ENCODE results near the gene FAM168A. TPM values are rescaled to one million over a fixed set of nuclear protein-coding genes. Genes with fewer than 3 reads are reported as not detected.

Gene FAM168A
- total RNA-seq, 1 experiment from 2014 or later: 12.9 TPM

- Histone ChIP-seq H3K9me2 (replicated peaks; ENCODE audit: insufficient read depth, low read length) (no peaks in the 10 kb centered on the region), H3K79me2 (ENCODE audit: low read length) (peaks cover 94% of the 10 kb centered on the region), H3K4me1 (ENCODE audit: low read length) (peaks cover 86% of the 10 kb centered on the region), H3K4me2 (ENCODE audit: low read depth, low read length, poor library complexity, severe bottlenecking) (peak overlapping the region; percentile 72), H4K20me1 (ENCODE audit: insufficient read depth, low read depth, low read length) (peaks cover 47% of the 10 kb centered on the region), H3K9ac (ENCODE audit: low read length) (peak overlapping the region; percentile 98), H2AFZ (ENCODE audit: low read length) (no peak overlapping the region), H3K9me3 (ENCODE audit: low read length) (no peaks in the 10 kb centered on the region), H3K27ac (ENCODE audit: low read length) (peak overlapping the region; percentile 97), H3K27me3 (ENCODE audit: low read length) (no peaks in the 10 kb centered on the region), H3K4me3 (ENCODE audit: low read length) (peak overlapping the region; percentile 97; the same call in 1 of the 2 replicates), H3K36me3 (ENCODE audit: insufficient read depth, low read length) (no peaks in the 10 kb centered on the region)
- DNase-seq: peak; percentile 43
Observed at GRCh38 chr11:73380897-73381410, 217.0 kb downstream of the FAM168A start.

- Histone ChIP-seq H3K4me2 (ENCODE audit: low read depth, low read length, poor library complexity, severe bottlenecking) (peak overlapping the region; percentile 72), H4K20me1 (ENCODE audit: insufficient read depth, low read depth, low read length) (peaks cover 47% of the 10 kb centered on the region), H3K27ac (ENCODE audit: low read length) (peak overlapping the region; percentile 97), H3K79me2 (ENCODE audit: low read length) (peaks cover 88% of the 10 kb centered on the region), H3K27me3 (ENCODE audit: low read length) (no peaks in the 10 kb centered on the region), H3K9me2 (replicated peaks; ENCODE audit: insufficient read depth, low read length) (no peaks in the 10 kb centered on the region), H3K36me3 (ENCODE audit: insufficient read depth, low read length) (no peaks in the 10 kb centered on the region), H2AFZ (ENCODE audit: low read length) (no peak overlapping the region), H3K4me1 (ENCODE audit: low read length) (peaks cover 86% of the 10 kb centered on the region), H3K9ac (ENCODE audit: low read length) (peak overlapping the region; percentile 98), H3K4me3 (ENCODE audit: low read length) (peak overlapping the region; percentile 97; the same call in 1 of the 2 replicates), H3K9me3 (ENCODE audit: low read length) (no peaks in the 10 kb centered on the region)
- peak; percentile 54 for DNase-seq
Observed at GRCh38 chr11:73380331-73380730, 217.6 kb downstream of the FAM168A start.

DNA sequence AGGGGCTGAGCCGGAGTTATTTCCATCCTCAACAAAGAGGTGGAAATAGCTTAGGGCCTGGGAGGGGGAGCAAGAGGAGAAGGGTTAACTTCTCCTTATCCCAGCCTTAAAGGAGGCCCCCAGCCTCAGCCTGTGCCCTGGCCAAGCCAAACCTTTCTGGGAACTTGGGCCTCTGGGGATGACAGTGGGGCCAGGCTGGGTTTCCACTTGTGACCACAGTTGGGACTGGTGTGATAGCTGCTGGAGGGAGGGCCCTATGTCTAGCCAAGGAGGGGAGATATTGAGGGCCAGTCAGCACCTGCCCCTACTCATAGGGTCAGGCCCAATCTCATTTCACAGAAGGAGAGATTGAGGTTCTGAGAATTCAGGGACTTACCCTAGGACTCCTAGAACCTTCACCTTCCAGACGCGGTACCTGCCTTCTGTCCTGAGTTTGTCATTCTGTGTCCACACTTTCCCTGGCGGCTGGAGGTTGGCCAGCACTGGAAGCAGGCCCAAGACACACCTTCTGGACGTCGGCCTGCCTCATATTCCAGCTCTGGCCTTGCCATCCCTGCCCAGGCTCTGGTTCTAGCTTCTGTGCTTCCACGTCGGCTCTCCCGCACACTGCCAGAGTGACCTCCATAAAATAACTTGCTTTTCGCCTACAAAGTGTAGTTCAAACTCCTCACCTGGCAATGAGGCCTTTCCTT is 218.6 kb downstream of the FAM168A start:
- Histone ChIP-seq H3K27ac (ENCODE audit: low read length) (peak overlapping the region; percentile 97), H3K4me3 (ENCODE audit: low read length) (peak overlapping the region; percentile 97), H3K79me2 (ENCODE audit: low read length) (peaks cover 81% of the 10 kb centered on the region)

GRCh38 chr11:73376803-73377629 is 220.9 kb downstream of the FAM168A start:
- Histone ChIP-seq H3K4me1 (ENCODE audit: low read length) (peaks cover 58% of the 10 kb centered on the region), H3K4me2 (ENCODE audit: low read depth, low read length, poor library complexity, severe bottlenecking) (peak overlapping the region; percentile 72), H3K79me2 (ENCODE audit: low read length) (peaks cover 58% of the 10 kb centered on the region), H3K36me3 (ENCODE audit: insufficient read depth, low read length) (no peaks in the 10 kb centered on the region), H3K9me3 (ENCODE audit: low read length) (no peaks in the 10 kb centered on the region), H3K9ac (ENCODE audit: low read length) (peak overlapping the region; percentile 98), H4K20me1 (ENCODE audit: insufficient read depth, low read depth, low read length) (peaks cover 40% of the 10 kb centered on the region), H3K27me3 (ENCODE audit: low read length) (no peaks in the 10 kb centered on the region), H3K4me3 (ENCODE audit: low read length) (peak overlapping the region; percentile 97), H2AFZ (ENCODE audit: low read length) (no peak overlapping the region), H3K27ac (ENCODE audit: low read length) (peak overlapping the region; percentile 97), H3K9me2 (replicated peaks; ENCODE audit: insufficient read depth, low read length) (no peaks in the 10 kb centered on the region)
- peak; percentile 90 for DNase-seq

More for the DNA sequence above, 218.6 kb downstream of the FAM168A start:
- DNase-seq: peak; percentile 45
- peak overlapping the region; percentile 72 for H3K4me2 ChIP-seq (ENCODE audit: low read depth, low read length, poor library complexity, severe bottlenecking)
- no peaks in the 10 kb centered on the region for H3K27me3 ChIP-seq (ENCODE audit: low read length)
- peaks cover 47% of the 10 kb centered on the region for H4K20me1 ChIP-seq (ENCODE audit: insufficient read depth, low read depth, low read length)
- H3K9me3 ChIP-seq (ENCODE audit: low read length): no peaks in the 10 kb centered on the region
- peaks cover 76% of the 10 kb centered on the region for H3K4me1 ChIP-seq (ENCODE audit: low read length)
- H2AFZ ChIP-seq (ENCODE audit: low read length): no peak overlapping the region
- peak overlapping the region; percentile 98 for H3K9ac ChIP-seq (ENCODE audit: low read length)
- H3K36me3 ChIP-seq (ENCODE audit: insufficient read depth, low read length): no peaks in the 10 kb centered on the region
- no peaks in the 10 kb centered on the region for H3K9me2 ChIP-seq (replicated peaks; ENCODE audit: insufficient read depth, low read length)

DNA sequence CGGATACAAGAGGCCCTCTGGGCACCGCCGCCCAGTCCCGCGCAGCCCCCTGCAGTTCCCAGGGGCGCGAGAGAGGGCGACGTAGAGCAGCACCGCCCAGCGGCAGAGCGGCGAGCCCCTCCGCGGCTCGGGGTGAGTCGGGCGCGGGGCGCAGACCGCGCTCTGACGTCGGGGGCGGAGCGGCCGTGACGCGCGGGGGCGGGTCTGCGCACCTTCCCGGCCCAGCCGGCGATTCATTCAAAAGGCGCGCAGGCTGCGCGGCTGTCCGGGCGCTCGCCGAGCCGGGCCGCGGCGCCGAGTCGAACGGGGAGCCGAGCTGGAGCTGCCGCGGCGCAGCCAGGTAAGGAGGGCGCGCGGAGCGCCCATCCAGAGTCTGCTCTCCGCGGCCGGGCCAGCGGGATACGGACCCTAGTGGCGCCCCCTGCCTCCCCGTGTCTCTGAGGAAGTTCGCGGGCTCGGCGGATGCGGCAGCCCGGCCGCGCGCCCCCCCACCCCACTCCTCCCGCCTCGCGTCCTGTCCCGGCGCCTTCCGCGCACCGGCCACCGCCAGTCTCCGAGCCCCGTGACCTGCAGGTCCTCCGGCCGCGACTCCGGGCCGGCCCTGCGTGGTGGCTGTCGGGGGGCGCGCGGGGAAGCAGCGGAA is 221.6 kb downstream of the FAM168A start, which contains the start of gene RELT:
RELT (plus strand) TSS at position 240 of the 643 bp plus-strand sequence. CDS start 12,738 bp downstream, outside the sequence.
- Histone ChIP-seq H3K9me3 (ENCODE audit: low read length) (no peaks in the 10 kb centered on the region), H3K9ac (ENCODE audit: low read length) (peak within 1 kb of the TSS; percentile 98), H3K4me3 (ENCODE audit: low read length) (peak within 1 kb of the TSS; percentile 97), H3K9me2 (replicated peaks; ENCODE audit: insufficient read depth, low read length) (no peaks in the 10 kb centered on the region), H3K79me2 (ENCODE audit: low read length) (peaks cover 50% of the 10 kb centered on the region), H2AFZ (ENCODE audit: low read length) (peak within 1 kb of the TSS; percentile 98), H3K4me1 (ENCODE audit: low read length) (peaks cover 51% of the 10 kb centered on the region), H3K27ac (ENCODE audit: low read length) (peak within 1 kb of the TSS; percentile 97), H3K36me3 (ENCODE audit: insufficient read depth, low read length) (no peaks in the 10 kb centered on the region), H4K20me1 (ENCODE audit: insufficient read depth, low read depth, low read length) (peaks cover 39% of the 10 kb centered on the region), H3K4me2 (ENCODE audit: low read depth, low read length, poor library complexity, severe bottlenecking) (peak within 1 kb of the TSS; percentile 72), H3K27me3 (ENCODE audit: low read length) (no peaks in the 10 kb centered on the region)
- peak; percentile 98 for DNase-seq

GRCh38 chr11:73375830-73376159 is 222.1 kb downstream of the FAM168A start:
- no peak for DNase-seq
- peak overlapping the region; percentile 17; the same call in 1 of the 2 replicates for H3K4me3 ChIP-seq (ENCODE audit: low read length)
- no peaks in the 10 kb centered on the region for H3K9me2 ChIP-seq (replicated peaks; ENCODE audit: insufficient read depth, low read length)
- H3K4me1 ChIP-seq (ENCODE audit: low read length): peaks cover 46% of the 10 kb centered on the region
- H3K9me3 ChIP-seq (ENCODE audit: low read length): no peaks in the 10 kb centered on the region
- H3K27ac ChIP-seq (ENCODE audit: low read length): no peak overlapping the region
- H4K20me1 ChIP-seq (ENCODE audit: insufficient read depth, low read depth, low read length): peaks cover 36% of the 10 kb centered on the region
- H3K36me3 ChIP-seq (ENCODE audit: insufficient read depth, low read length): no peaks in the 10 kb centered on the region
- H3K4me2 ChIP-seq (ENCODE audit: low read depth, low read length, poor library complexity, severe bottlenecking): peak overlapping the region; percentile 38
- peak overlapping the region; percentile 51 for H3K9ac ChIP-seq (ENCODE audit: low read length)
- H2AFZ ChIP-seq (ENCODE audit: low read length): peak overlapping the region; percentile 98
- peaks cover 45% of the 10 kb centered on the region for H3K79me2 ChIP-seq (ENCODE audit: low read length)
- no peaks in the 10 kb centered on the region for H3K27me3 ChIP-seq (ENCODE audit: low read length)

- Histone ChIP-seq H3K4me3 (ENCODE audit: low read length) (no peak overlapping the region), H3K9ac (ENCODE audit: low read length) (no peak overlapping the region), H3K4me2 (ENCODE audit: low read depth, low read length, poor library complexity, severe bottlenecking) (no peak overlapping the region), H3K36me3 (ENCODE audit: insufficient read depth, low read length) (no peaks in the 10 kb centered on the region), H3K27ac (ENCODE audit: low read length) (no peak overlapping the region), H2AFZ (ENCODE audit: low read length) (no peak overlapping the region), H4K20me1 (ENCODE audit: insufficient read depth, low read depth, low read length) (peaks cover 21% of the 10 kb centered on the region), H3K79me2 (ENCODE audit: low read length) (peaks cover 29% of the 10 kb centered on the region), H3K9me2 (replicated peaks; ENCODE audit: insufficient read depth, low read length) (no peaks in the 10 kb centered on the region), H3K4me1 (ENCODE audit: low read length) (peaks cover 29% of the 10 kb centered on the region), H3K27me3 (ENCODE audit: low read length) (no peaks in the 10 kb centered on the region), H3K9me3 (ENCODE audit: low read length) (no peaks in the 10 kb centered on the region)
- DNase-seq: no peak
Observed at GRCh38 chr11:73374151-73374550, 223.8 kb downstream of the FAM168A start.

Measured in Karpas-422 (cell line).